NCI-H2227 (cell line): ENCODE data around the gene PDHA1.

ENCODE experiments used
- DNase-seq: peaks from one replicate; lab custom pipeline; 2025; ENCODE audit not compliant: unreplicated experiment; lab: John Stamatoyannopoulos, UW

PDHA1 gene

DNA sequence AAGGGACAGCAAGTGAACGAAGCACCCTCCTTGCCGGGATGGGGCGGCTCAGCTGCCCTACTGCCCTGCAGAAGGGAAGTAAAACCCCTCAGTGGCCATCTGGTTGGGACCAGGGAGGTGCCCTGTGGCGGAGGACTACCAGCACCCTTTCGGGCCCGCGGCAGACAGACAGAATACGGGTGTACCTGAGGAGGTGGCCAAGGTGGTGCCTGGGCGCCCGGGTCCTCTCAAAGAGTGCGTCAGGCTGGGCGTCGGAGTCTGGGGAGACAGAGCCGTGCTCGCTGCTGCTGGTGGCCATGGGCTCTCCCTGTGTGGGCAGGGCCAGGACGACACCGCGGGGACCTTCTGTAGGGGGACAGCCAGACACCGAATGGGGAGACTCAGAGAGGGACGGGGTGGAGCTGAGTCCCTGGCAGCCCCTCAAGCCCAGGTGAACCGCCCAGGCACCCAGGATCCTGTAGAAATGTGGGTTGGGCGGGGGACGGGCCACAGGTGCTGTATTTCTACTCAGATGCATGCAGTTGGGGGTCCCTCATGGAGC lies 29.7 kb downstream of the PDHA1 start:
- DNase-seq = peak; percentile 12

- no peak for DNase-seq
These were observed 31.8 kb downstream of the PDHA1 start for GRCh38 chrX:19375546-19375945.

GRCh38 chrX:19377799-19378198 lies 34.1 kb downstream of the PDHA1 start:
- DNase-seq = no peak

DNA sequence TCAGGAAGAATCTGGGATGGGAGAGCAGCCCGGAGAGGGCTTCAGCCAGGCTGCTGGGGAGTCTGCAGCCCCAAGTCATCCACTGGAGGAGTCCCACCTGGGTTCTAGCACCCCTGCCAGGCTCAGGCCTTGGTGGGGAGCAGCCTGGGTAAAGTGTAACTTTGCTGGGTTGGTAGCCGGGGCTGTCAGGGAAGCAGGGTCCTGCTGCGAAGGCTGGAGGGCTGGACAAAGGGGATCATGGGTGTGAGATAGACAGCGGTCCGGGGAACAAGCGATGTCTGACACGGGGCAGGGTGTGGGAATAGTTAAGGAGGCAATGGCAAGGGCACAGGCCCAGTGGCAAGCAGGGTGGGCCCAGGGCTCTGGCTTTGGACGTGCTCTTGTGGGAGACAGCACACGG lies 37.6 kb downstream of the PDHA1 start:
- DNase-seq = no peak

- DNase-seq = peak; percentile 69
These were observed 38.9 kb downstream of the PDHA1 start for GRCh38 chrX:19382555-19383145.

DNA sequence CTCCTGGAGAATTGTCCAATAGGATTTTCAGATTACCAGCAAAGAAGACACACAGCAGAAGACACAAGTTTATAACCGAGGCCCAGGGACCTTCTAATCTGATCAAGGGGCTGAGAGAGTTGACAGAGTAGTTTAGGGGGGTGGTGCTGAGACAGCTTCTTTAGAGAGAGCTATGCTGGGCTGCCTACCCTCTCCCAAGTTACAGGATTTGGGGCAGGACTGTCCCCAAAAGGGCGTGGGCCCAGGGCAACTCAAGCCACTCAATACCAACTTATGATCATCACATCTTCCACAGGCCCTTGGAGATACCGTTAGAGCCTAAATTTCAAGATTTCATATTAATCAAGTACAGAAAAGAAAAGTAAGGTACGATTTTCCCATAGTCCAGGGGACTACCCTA lies 43.0 kb downstream of the PDHA1 start:
- no peak for DNase-seq

- DNase-seq = no peak
These were observed 44.4 kb downstream of the PDHA1 start for GRCh38 chrX:19388064-19388679.

- no peak for DNase-seq
These were observed 45.0 kb downstream of the PDHA1 start for GRCh38 chrX:19388741-19389140.

DNA sequence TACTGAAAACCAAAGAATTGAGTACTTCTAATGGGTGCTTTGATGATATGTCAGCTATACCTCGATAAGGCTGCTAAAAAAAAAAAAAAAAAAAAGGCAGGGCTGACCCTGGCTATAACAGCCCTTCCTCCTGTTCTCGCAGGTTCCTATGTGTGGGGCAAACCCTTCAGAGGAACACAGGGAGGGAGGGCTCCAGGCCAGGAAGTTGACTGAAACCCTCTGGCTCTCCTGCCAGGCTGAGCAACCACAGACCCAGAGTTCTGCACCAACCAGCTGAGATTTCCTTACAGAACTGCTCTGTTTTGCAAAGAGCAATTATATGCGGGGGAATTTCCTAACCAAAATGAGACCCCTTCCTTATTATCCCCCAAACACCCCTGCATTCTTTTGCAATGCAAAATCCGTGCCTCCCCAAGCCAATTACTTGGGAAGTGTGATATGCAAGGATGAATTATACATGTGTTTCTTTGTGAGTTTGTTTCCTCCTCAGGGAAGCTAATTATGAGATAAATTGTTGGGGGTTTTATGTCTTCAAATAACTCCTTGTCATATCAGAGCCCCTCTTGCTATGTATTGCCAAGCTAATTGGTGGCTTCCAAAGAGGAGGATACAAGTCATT lies 45.6 kb downstream of the PDHA1 start:
- DNase-seq = no peak

DNA sequence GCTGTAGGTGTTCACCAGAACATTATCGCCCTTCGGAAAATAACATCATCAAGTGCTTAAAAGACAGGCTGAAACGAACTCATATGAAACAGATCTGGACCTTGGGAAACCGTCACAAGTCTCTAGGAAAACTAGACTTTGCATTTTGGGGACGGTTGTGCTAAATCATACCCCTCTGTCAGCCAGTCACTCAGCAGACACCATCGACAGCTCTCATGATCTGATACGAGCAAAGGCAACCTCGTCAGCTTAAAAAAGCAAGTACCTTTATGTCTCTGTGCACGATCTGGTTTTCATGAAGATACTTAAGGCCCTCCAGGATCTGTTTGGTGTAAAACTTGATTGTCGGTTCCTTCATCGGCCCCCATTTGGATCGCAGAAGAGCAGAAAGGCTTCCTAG lies 48.4 kb downstream of the PDHA1 start:
- no peak for DNase-seq

DNA sequence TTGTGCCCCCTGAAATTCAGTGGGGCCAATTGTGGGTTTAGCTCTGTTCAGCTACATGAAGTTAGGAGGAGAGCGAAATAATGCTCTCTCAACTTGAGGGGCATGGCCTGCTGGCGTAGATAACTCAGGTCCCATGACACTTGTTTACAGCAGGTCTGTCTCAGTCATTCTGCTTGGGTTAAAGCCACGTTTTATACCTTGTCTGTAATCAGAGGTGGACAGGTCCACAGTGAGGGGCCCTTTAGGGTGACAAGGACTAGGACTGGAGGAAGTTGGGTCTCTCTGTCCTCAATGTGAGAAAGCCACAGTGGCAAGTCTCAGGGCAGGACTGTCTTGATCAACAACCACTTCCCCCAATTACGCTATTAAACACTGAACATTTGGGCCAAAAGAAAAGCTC lies 49.0 kb downstream of the PDHA1 start:
- no peak for DNase-seq

GRCh38 chrX:19403696-19404095 lies 60.0 kb downstream of the PDHA1 start:
- DNase-seq = no peak

- DNase-seq = no peak
These were observed 66.5 kb downstream of the PDHA1 start for GRCh38 chrX:19410259-19410658.
